ENCODE results near the gene MRPS9. TPM values are rescaled to one million over a fixed set of nuclear protein-coding genes. Genes with fewer than 3 reads are reported as not detected.
A peak's percentile ranks its signal among the peaks of the same experiment; 100 is the strongest.

The MRPS9 gene
- total and polyA plus RNA-seq, 9 of the 15 experiments (the other 6 are each of a cell fraction or from before 2014, with no cell fraction given) = 46.2 to 143 (median 65.6) TPM

DNA sequence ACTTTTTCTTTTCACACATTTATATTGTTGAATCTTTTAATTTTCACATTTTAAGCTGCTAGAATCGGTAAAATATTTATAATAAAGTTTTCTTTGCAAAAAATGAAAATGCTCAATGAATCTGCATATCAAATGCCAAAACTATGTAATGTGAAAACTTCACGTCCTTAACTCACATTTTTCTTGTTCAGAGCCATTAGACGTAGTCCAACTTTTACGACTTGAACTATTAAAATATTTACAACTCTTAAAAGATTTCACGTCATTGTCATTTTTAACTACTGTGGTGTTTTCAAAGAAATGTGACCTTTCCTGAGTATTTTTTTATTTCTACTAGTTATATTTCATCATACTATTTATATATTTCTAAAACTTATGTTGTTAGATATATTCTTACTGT is 54.9 kb downstream of the MRPS9 start (continued):
- TF ChIP-seq, protein P1, sequence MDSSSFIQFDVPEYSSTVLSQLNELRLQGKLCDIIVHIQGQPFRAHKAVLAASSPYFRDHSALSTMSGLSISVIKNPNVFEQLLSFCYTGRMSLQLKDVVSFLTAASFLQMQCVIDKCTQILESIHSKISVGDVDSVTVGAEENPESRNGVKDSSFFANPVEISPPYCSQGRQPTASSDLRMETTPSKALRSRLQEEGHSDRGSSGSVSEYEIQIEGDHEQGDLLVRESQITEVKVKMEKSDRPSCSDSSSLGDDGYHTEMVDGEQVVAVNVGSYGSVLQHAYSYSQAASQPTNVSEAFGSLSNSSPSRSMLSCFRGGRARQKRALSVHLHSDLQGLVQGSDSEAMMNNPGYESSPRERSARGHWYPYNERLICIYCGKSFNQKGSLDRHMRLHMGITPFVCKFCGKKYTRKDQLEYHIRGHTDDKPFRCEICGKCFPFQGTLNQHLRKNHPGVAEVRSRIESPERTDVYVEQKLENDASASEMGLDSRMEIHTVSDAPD (CRISPR knock-in tag; IDR thresholded peaks at IDR 0.05) = no peak
- TF ChIP-seq POLR2AphosphoS5 (IDR thresholded peaks at IDR 0.05; ENCODE audit: control insufficient read depth, insufficient read depth, low read depth, low read length) (no peak), KDM5B (IDR thresholded peaks at IDR 0.05; ENCODE audit: insufficient replicate concordance, low read depth, low read length) (no peak), ZFP30 (CRISPR knock-in tag; IDR thresholded peaks at IDR 0.05; ENCODE audit: borderline replicate concordance) (peak; percentile 75; the same call in 1 of the 2 replicates), KLF10 (CRISPR knock-in tag; IDR thresholded peaks at IDR 0.05) (no peak), E2F3 (CRISPR knock-in tag; IDR thresholded peaks at IDR 0.05) (no peak), ZNF174 (CRISPR knock-in tag; IDR thresholded peaks at IDR 0.05) (0 out of 2 replicates have a peak, but pooled peaks have one; percentile 41), SMARCA4 (IDR thresholded peaks at IDR 0.05) (no peak), FOS (IDR thresholded peaks at IDR 0.05; ENCODE audit: extremely low read depth, insufficient read length) (no peak), NFIX (CRISPR knock-in tag; IDR thresholded peaks at IDR 0.05; ENCODE audit: low read depth) (peak; percentile 82)
- TF ChIP-seq, protein P2, sequence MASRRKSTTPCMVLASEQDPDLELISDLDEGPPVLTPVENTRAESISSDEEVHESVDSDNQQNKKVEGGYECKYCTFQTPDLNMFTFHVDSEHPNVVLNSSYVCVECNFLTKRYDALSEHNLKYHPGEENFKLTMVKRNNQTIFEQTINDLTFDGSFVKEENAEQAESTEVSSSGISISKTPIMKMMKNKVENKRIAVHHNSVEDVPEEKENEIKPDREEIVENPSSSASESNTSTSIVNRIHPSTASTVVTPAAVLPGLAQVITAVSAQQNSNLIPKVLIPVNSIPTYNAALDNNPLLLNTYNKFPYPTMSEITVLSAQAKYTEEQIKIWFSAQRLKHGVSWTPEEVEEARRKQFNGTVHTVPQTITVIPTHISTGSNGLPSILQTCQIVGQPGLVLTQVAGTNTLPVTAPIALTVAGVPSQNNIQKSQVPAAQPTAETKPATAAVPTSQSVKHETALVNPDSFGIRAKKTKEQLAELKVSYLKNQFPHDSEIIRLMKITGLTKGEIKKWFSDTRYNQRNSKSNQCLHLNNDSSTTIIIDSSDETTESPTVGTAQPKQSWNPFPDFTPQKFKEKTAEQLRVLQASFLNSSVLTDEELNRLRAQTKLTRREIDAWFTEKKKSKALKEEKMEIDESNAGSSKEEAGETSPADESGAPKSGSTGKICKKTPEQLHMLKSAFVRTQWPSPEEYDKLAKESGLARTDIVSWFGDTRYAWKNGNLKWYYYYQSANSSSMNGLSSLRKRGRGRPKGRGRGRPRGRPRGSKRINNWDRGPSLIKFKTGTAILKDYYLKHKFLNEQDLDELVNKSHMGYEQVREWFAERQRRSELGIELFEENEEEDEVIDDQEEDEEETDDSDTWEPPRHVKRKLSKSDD (conservative IDR thresholded peaks at IDR 0.05; ENCODE audit: low read length) = no peak
- TF ChIP-seq, protein P3, sequence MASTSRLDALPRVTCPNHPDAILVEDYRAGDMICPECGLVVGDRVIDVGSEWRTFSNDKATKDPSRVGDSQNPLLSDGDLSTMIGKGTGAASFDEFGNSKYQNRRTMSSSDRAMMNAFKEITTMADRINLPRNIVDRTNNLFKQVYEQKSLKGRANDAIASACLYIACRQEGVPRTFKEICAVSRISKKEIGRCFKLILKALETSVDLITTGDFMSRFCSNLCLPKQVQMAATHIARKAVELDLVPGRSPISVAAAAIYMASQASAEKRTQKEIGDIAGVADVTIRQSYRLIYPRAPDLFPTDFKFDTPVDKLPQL (IDR thresholded peaks at IDR 0.05; ENCODE audit: extremely low read depth, insufficient read length) = no peak
- TF ChIP-seq, protein P4, sequence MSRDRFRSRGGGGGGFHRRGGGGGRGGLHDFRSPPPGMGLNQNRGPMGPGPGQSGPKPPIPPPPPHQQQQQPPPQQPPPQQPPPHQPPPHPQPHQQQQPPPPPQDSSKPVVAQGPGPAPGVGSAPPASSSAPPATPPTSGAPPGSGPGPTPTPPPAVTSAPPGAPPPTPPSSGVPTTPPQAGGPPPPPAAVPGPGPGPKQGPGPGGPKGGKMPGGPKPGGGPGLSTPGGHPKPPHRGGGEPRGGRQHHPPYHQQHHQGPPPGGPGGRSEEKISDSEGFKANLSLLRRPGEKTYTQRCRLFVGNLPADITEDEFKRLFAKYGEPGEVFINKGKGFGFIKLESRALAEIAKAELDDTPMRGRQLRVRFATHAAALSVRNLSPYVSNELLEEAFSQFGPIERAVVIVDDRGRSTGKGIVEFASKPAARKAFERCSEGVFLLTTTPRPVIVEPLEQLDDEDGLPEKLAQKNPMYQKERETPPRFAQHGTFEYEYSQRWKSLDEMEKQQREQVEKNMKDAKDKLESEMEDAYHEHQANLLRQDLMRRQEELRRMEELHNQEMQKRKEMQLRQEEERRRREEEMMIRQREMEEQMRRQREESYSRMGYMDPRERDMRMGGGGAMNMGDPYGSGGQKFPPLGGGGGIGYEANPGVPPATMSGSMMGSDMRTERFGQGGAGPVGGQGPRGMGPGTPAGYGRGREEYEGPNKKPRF (IDR thresholded peaks at IDR 0.05; ENCODE audit: low read depth, low read length) = no peak
- TF ChIP-seq, protein P5, sequence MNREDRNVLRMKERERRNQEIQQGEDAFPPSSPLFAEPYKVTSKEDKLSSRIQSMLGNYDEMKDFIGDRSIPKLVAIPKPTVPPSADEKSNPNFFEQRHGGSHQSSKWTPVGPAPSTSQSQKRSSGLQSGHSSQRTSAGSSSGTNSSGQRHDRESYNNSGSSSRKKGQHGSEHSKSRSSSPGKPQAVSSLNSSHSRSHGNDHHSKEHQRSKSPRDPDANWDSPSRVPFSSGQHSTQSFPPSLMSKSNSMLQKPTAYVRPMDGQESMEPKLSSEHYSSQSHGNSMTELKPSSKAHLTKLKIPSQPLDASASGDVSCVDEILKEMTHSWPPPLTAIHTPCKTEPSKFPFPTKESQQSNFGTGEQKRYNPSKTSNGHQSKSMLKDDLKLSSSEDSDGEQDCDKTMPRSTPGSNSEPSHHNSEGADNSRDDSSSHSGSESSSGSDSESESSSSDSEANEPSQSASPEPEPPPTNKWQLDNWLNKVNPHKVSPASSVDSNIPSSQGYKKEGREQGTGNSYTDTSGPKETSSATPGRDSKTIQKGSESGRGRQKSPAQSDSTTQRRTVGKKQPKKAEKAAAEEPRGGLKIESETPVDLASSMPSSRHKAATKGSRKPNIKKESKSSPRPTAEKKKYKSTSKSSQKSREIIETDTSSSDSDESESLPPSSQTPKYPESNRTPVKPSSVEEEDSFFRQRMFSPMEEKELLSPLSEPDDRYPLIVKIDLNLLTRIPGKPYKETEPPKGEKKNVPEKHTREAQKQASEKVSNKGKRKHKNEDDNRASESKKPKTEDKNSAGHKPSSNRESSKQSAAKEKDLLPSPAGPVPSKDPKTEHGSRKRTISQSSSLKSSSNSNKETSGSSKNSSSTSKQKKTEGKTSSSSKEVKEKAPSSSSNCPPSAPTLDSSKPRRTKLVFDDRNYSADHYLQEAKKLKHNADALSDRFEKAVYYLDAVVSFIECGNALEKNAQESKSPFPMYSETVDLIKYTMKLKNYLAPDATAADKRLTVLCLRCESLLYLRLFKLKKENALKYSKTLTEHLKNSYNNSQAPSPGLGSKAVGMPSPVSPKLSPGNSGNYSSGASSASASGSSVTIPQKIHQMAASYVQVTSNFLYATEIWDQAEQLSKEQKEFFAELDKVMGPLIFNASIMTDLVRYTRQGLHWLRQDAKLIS (CRISPR knock-in tag; IDR thresholded peaks at IDR 0.05) = no peak
- TF ChIP-seq, protein P6, sequence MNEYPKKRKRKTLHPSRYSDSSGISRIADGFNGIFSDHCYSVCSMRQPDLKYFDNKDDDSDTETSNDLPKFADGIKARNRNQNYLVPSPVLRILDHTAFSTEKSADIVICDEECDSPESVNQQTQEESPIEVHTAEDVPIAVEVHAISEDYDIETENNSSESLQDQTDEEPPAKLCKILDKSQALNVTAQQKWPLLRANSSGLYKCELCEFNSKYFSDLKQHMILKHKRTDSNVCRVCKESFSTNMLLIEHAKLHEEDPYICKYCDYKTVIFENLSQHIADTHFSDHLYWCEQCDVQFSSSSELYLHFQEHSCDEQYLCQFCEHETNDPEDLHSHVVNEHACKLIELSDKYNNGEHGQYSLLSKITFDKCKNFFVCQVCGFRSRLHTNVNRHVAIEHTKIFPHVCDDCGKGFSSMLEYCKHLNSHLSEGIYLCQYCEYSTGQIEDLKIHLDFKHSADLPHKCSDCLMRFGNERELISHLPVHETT (CRISPR knock-in tag; conservative IDR thresholded peaks at IDR 0.05 in 1 of 2, IDR thresholded peaks at IDR 0.05 in 1 of 2) = no peak

Data from K562 (cell line).